Endodermal cell (in vitro differentiated cells): Measurements from ENCODE around the gene TRIM9. TPM values are rescaled to one million over a fixed set of nuclear protein-coding genes. Genes with fewer than 3 reads are reported as not detected.

ENCODE experiments used
- DNase-seq: peaks from one replicate; pipeline ENCODE4 v3.0.0-alpha.2; 2017
- H3K27ac ChIP-seq: 2 replicates; pipeline ENCODE4 v1.5.1; 2013; ENCODE audit warnings: mild to moderate bottlenecking, low read depth, low read length, moderate library complexity
- H3K27me3 ChIP-seq: 2 replicates; pipeline ENCODE4 v1.6.1; 2013; ENCODE audit warnings: mild to moderate bottlenecking, low read length, moderate library complexity; ENCODE audit not compliant: insufficient read depth, control insufficient read depth, poor library complexity, severe bottlenecking
- H3K36me3 ChIP-seq: 2 replicates; pipeline ENCODE4 v1.7.0; 2013; ENCODE audit warnings: mild to moderate bottlenecking, low read length, moderate library complexity; ENCODE audit not compliant: control insufficient read depth, insufficient read depth
- H3K4me1 ChIP-seq: one replicate; pipeline ENCODE4 v1.7.0; 2013; ENCODE audit warnings: low read length; ENCODE audit not compliant: control insufficient read depth, insufficient read depth
- H3K4me3 ChIP-seq: 2 replicates; pipeline ENCODE4 v1.5.1; 2013; ENCODE audit warnings: mild to moderate bottlenecking, low read length, moderate library complexity
- H3K9ac ChIP-seq: 2 replicates; pipeline ENCODE4 v1.6.1; 2013; ENCODE audit warnings: mild to moderate bottlenecking, low read length, moderate library complexity; ENCODE audit not compliant: poor library complexity, severe bottlenecking; ENCODE audit errors: extremely low read depth
- H3K9me3 ChIP-seq: 2 replicates; pipeline ENCODE4 v1.6.1; 2013; ENCODE audit warnings: mild to moderate bottlenecking, low read length, moderate library complexity; ENCODE audit not compliant: control insufficient read depth
- H3K27ac Mint-ChIP-seq: 2 replicates; pipeline ENCODE4 v1.8.0; 2020; ENCODE audit warnings: mixed read lengths
- H3K27me3 Mint-ChIP-seq: 2 replicates; pipeline ENCODE4 v1.8.0; 2021; ENCODE audit warnings: mild to moderate bottlenecking, mixed read lengths; ENCODE audit not compliant: insufficient read depth
- H3K36me3 Mint-ChIP-seq: 2 replicates; pipeline ENCODE4 v1.8.0; 2020; ENCODE audit warnings: low read depth, mixed read lengths
- H3K4me1 Mint-ChIP-seq: 2 replicates; pipeline ENCODE4 v1.8.0; 2020; ENCODE audit warnings: mixed read lengths
- H3K4me3 Mint-ChIP-seq: 2 replicates; pipeline ENCODE4 v1.8.0; 2020; ENCODE audit warnings: mild to moderate bottlenecking, moderate library complexity, mixed read lengths
- H3K9me3 Mint-ChIP-seq: 2 replicates; pipeline ENCODE4 v1.8.0; 2020; ENCODE audit warnings: mild to moderate bottlenecking, mixed read lengths
- CTCF ChIP-seq: fragments of 200-600 bp; sonication (generic); conservative IDR thresholded peaks from 2 replicates; pipeline ENCODE4 v1.5.0; 2021; ENCODE audit warnings: antibody characterized with exemption, mild to moderate bottlenecking
- WGBS, 2 experiments: methylation state at CpG; one replicate each; pipeline versions ENCODE4 v1.1.5 to v1.1.7; 2013; ENCODE audit warnings: missing lambda C conversion rate in 2 of 2, mixed read lengths in 1 of 2; ENCODE audit not compliant: insufficient coverage in 1 of 2, insufficient read length in 1 of 2; 5-methylcytosine and 5-hydroxymethylcytosine counted together
- total RNA-seq, 2 donors: library from RNA; stranded (reverse); fragmentation: NEBNext Ultra II Directional in 1 of 2; extraction: Animal tissue kit (Norgen Biotek cat#: 25700) in 1 of 2; gene quantifications; 2 replicates in 1 of 2; 3 replicates in 1 of 2; pipeline ENCODE4 v1.2.1, GENCODE V29; 2021

TRIM9 gene
- total RNA-seq, 2 donors from 2014 or later: 0.81 to 0.82 TPM

DNA sequence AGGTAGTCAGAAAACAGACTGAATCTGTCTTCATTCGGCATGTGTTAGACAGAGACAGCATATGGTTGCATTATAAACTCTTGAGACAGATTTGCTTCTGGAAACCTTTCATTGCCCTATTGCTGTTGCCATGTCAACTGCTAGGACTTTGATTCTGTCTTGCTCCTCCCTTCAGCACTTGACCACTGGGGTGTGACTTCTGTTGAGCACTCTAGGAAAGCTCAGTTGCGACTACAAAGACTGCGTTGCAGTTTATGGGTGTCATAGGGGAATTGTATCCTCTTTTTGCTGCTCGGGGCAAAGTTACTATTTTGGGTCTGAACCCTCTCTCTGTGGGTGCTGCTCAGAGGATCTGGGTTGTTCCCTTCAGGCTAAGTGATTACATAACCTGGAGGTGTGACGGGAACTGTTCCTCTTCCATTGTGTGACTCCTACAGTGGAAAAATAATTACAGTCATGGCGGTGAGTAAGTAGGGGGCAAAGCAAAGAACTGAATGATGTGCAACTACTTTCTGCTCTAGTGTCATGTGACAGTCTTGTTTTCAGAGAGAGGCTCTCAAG, 44.3 kb upstream of the TRIM9 start:
- H3K4me3 Mint-ChIP-seq: no peak overlapping the region
- no peaks in the 10 kb centered on the region for H3K36me3 Mint-ChIP-seq
- no peaks in the 10 kb centered on the region for H3K4me1 ChIP-seq
- H3K9ac ChIP-seq: no peak overlapping the region
- peaks cover 21% of the 10 kb centered on the region for H3K9me3 Mint-ChIP-seq
- TF ChIP-seq CTCF: no peak
- H3K27ac ChIP-seq: peak overlapping the region; percentile 44
- H3K27ac Mint-ChIP-seq: no peak overlapping the region
- no peaks in the 10 kb centered on the region for H3K36me3 ChIP-seq
- no peaks in the 10 kb centered on the region for H3K27me3 Mint-ChIP-seq
- DNase-seq: no peak
- H3K27me3 ChIP-seq: no peaks in the 10 kb centered on the region
- 90 to 91% methylated on average over 4 to 6 of the region's 6 CpGs for WGBS, 2 experiments
- H3K9me3 ChIP-seq: no peaks in the 10 kb centered on the region
- no peaks in the 10 kb centered on the region for H3K4me1 Mint-ChIP-seq
- no peak overlapping the region for H3K4me3 ChIP-seq

- no peak overlapping the region for H3K27ac ChIP-seq
- H3K36me3 Mint-ChIP-seq: no peaks in the 10 kb centered on the region
Observed at GRCh38 chr14:51138404-51139103, 43.6 kb upstream of the TRIM9 start.

DNA sequence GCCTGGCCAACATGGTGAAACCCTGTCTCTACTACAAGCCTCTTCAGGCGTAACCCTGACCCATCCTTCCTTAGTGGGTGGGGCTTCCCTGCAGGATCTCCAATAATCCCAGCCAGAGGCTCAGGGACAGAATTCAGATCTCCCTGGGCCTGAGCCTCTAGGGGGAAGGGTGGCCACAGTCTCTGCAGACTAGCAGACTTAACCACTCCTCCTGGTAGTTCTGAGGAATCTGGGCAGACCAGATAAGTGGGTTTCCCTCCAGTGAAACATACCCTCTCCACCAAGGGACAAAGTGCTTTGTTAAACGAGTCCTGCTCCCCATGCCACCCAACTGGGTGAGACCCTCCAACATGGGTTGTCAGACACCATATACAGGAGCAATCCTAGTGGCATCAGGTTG, 36.6 kb upstream of the TRIM9 start:
- H3K36me3 Mint-ChIP-seq: no peaks in the 10 kb centered on the region
- peaks cover 1% of the 10 kb centered on the region for H3K27me3 Mint-ChIP-seq
- H3K4me3 ChIP-seq: no peak overlapping the region
- no peaks in the 10 kb centered on the region for H3K27me3 ChIP-seq
- H3K4me3 Mint-ChIP-seq: no peak overlapping the region
- H3K9me3 ChIP-seq: no peaks in the 10 kb centered on the region
- no peaks in the 10 kb centered on the region for H3K36me3 ChIP-seq
- no peaks in the 10 kb centered on the region for H3K4me1 Mint-ChIP-seq
- H3K4me1 ChIP-seq: no peaks in the 10 kb centered on the region
- H3K27ac Mint-ChIP-seq: no peak overlapping the region
- no peak overlapping the region for H3K9ac ChIP-seq
- 86% methylated on average over 2 of the region's 2 CpGs; no CpG with 5 or more reads in 1 of the 2 experiments for WGBS, 2 experiments
- peak; percentile 49 for DNase-seq
- no peak overlapping the region for H3K27ac ChIP-seq
- no peak for TF ChIP-seq CTCF
- H3K9me3 Mint-ChIP-seq: peaks cover 6% of the 10 kb centered on the region

More at GRCh38 chr14:51138404-51139103, 43.6 kb upstream of the TRIM9 start:
- Histone ChIP-seq H3K36me3 (no peaks in the 10 kb centered on the region), H3K4me1 (no peaks in the 10 kb centered on the region), H3K4me3 (no peak overlapping the region), H3K27me3 (no peaks in the 10 kb centered on the region), H3K9me3 (no peaks in the 10 kb centered on the region), H3K9ac (no peak overlapping the region)
- DNase-seq: no peak
- 66% methylated on average over 2 of the region's 2 CpGs; no CpG with 5 or more reads in 1 of the 2 experiments for whole genome bisulfite sequencing, 2 experiments
- Mint-ChIP-seq H3K27me3 (no peaks in the 10 kb centered on the region), H3K4me1 (no peaks in the 10 kb centered on the region), H3K9me3 (peaks cover 21% of the 10 kb centered on the region), H3K27ac (no peak overlapping the region), H3K4me3 (no peak overlapping the region)
- TF ChIP-seq CTCF: no peak
